HG03378 (cell line): ENCODE results near the gene PPTC7.

Source experiments
- ATAC-seq: cut with Tn5 transposase; IDR thresholded peaks from one replicate; pipeline ENCODE4 v1.9.1; 2021; ENCODE audit warnings: mild to moderate bottlenecking, moderate library complexity; ENCODE audit not compliant: unreplicated experiment

PPTC7 gene

DNA sequence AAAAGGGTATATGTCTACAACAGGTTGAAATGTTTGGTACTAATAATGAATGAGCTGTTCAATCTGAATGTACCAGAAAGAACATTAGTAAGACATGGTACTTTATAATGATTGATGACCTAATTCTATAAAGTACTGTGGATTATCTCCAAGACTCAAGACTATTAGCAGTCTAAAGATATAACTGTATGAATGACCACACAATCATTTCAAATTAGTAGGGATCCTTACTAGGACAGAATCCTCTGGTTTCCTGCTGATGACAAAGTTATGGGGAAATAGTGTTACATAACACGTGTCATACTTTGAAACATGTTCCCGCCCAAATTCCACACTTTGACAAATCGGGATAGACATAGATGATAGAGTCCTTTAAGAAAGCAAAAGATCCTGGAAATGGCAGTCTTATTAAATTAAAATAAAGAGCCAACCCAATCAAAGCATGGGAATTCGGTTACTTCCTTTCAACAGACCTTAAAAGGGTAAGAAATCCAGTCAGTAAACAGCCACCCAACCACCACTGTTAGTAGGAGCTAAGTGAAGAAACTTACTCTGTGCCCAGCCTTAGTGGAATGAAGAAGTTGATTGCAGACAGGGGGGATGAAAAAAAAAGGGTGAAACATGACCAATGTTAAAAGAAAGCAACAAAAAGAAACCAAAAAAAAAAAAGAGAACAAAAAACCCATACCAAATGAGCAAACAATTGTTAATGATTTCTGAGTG is 84.0 kb downstream of the PPTC7 start:
- no peak for ATAC-seq
